ENCODE results near the gene ZDHHC20. TPM values are rescaled to one million over a fixed set of nuclear protein-coding genes. Genes with fewer than 3 reads are reported as not detected.

Gene ZDHHC20
- 115 and 128 TPM in 2 replicates for total RNA-seq (2014; rRNA removed; shearing (Covaris generic))

DNA sequence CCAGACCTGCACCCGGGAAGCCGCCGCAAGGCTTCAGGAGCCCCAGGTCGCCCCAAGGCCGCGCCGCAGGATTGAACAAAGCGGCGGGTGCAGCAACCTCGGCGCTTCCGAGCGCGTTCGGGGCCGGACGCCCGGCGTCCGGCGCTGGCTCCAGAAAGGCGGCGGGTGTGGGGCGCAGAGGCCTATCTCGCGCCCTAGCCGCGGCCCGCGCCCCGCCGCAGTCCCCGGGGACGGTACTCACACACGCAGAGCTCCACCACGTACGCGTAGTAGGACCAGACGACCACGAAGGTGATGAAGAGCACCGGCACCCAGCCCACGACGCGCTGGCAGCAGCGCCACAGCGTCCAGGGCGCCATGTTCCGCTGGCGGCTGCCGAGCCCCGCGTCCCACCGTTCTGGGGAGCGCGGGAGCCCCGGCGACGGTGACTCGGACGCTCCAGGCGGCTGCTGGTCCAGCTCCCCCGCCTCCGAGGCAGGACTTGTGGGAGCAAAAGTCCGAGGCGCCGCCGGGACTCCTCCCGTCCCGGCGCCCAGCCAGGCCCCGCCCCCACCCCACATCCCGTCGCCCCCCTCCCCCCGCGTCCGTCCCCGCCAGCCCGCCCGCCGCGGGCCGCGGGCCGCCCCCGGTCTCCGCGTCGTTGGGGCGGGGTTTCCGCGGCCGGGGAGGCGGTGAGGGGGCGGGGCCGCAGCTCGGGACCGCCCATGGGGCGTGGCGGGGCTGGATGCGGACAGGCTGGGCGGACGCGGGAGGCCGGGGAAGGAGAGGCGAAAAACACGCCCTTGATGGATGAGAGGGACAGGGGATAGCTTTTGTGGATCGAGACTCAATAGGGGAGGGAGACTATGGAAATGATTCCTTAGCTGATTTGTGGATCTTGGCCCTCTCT is at the start of gene ZDHHC20:
Gene ZDHHC20 (minus strand): TSS at position 491 of the 889 bp plus-strand sequence. CDS start 132 bp downstream, at position 359.
- Histone ChIP-seq H3K9me3 (replicated peaks) (no peaks in the 10 kb centered on the region), H3K27me3 (no peaks in the 10 kb centered on the region), H3K4me3 (peak within 1 kb of the TSS; percentile 98), H3K4me1 (peaks cover 11% of the 10 kb centered on the region; the same call in 1 of the 2 replicates), H3K27ac (peak within 1 kb of the TSS; percentile 84), H3K36me3 (no peaks in the 10 kb centered on the region)
- peak; percentile 87 to 90 for DNase-seq

- no peak for DNase-seq
- Histone ChIP-seq H3K36me3 (peaks cover 18% of the 10 kb centered on the region), H3K27me3 (no peaks in the 10 kb centered on the region), H3K4me3 (no peak overlapping the region), H3K27ac (no peak overlapping the region), H3K4me1 (no peaks in the 10 kb centered on the region), H3K9me3 (replicated peaks) (no peaks in the 10 kb centered on the region)
Measured at GRCh38 chr13:21504379-21504778, 45.3 kb upstream of the ZDHHC20 start.

DNA sequence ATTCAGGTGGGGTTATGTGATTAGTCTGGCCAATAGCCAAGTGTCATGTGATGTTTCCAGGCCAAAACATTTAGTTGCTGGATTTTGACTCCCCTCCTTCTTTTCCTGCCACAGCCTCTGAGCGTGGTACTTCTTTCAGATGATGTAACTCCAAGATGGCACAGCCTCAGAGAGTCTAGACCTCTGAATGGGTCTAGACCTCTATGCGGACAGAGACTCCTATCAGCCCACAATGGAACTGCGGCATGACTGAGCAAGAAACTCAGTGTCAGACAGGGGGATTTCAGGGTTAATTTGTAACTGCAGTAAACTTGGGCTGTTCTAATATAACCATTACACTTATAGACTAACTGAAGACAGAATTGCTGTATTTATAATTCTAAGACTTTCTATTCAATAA is 42.6 kb upstream of the ZDHHC20 start:
- H3K4me3 ChIP-seq: no peak overlapping the region
- no peaks in the 10 kb centered on the region for H3K9me3 ChIP-seq (replicated peaks)
- no peaks in the 10 kb centered on the region for H3K4me1 ChIP-seq
- H3K27ac ChIP-seq: no peak overlapping the region
- no peaks in the 10 kb centered on the region for H3K27me3 ChIP-seq
- H3K36me3 ChIP-seq: peaks cover 9% of the 10 kb centered on the region
- DNase-seq: no peak

- Histone ChIP-seq H3K27ac (no peak overlapping the region), H3K36me3 (peaks cover 19% of the 10 kb centered on the region), H3K27me3 (no peaks in the 10 kb centered on the region), H3K4me3 (no peak overlapping the region), H3K9me3 (replicated peaks) (peaks cover 13% of the 10 kb centered on the region), H3K4me1 (no peaks in the 10 kb centered on the region)
- no peak for DNase-seq
Measured at GRCh38 chr13:21486322-21486721, 27.2 kb upstream of the ZDHHC20 start.

DNA sequence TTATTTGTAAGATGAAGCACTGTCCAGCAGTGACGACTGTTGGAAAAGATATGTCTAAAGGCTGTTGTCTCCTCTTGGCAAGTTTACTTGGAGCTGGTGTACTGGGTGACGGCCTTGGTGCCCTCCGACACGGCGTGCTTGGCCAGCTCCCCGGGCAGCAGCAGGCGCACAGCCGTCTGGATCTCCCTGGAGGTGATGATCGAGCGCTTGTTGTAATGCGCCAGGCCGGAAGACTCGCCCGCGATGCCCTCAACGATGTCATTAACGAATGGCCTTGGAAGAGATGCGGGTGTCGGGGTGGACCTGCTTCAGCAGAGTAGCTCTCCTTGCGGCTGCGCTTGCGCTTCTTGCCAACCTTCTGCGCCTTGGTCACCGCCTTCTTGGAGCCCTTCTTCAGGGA is 24.6 kb upstream of the ZDHHC20 start:
- Histone ChIP-seq H3K4me3 (no peak overlapping the region), H3K36me3 (no peaks in the 10 kb centered on the region), H3K27me3 (no peaks in the 10 kb centered on the region), H3K4me1 (no peaks in the 10 kb centered on the region), H3K9me3 (replicated peaks) (peaks cover 5% of the 10 kb centered on the region), H3K27ac (no peak overlapping the region)
- no peak for DNase-seq

- peak in 1 of 2 experiments; percentile 29 for DNase-seq
- no peak overlapping the region for H3K27ac ChIP-seq
- H3K36me3 ChIP-seq: no peaks in the 10 kb centered on the region
- peaks cover 5% of the 10 kb centered on the region for H3K9me3 ChIP-seq (replicated peaks)
- no peaks in the 10 kb centered on the region for H3K27me3 ChIP-seq
- H3K4me1 ChIP-seq: no peaks in the 10 kb centered on the region
- no peak overlapping the region for H3K4me3 ChIP-seq
Measured at GRCh38 chr13:21481359-21481758, 22.3 kb upstream of the ZDHHC20 start.

DNA sequence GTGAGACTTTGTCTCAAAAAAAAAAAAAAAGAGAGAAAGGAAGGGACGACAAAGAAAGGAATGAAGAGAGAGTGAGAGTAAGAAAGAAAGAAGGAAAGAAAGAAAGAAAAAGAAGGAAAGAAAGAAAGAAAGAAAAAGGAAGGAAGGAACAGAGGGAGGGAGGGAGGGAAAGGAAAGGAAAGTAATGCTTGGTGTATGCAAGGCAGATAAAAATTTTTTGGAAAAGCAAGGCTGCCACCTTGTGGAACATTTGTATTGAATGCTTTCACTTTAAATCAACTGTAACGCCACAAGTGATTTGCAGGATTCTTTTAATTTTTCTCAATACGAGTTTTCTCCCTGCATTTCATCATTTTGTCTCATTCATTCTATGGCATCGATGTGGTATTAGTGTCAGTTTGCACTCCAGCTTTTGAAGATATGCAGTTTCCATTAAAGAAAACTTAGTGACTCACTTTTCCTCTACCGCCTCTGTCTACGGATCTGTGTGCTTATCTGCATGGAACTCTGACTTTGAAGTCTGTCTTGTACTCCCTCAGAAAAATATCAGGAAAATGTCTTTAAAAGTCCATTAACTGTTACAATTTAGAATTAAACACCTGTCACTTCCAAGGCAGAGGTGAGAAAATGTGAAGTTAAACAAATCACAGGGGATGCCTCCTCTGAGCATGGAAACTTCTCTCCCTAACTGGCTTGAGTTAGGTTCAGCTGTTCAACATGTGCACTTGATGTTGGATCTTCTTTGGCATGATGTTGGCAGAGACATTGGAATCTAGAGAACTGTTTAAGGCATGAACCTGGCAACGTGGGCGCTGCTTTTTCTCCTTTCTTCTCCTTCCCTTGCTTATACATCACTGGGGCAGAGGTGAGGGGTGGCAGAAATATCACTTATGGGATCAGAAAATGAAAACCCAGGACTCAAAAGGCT is 20.0 kb upstream of the ZDHHC20 start:
- Histone ChIP-seq H3K27ac (no peak overlapping the region), H3K4me3 (no peak overlapping the region; the same call in 1 of the 2 replicates), H3K36me3 (no peaks in the 10 kb centered on the region), H3K27me3 (no peaks in the 10 kb centered on the region), H3K4me1 (no peaks in the 10 kb centered on the region), H3K9me3 (replicated peaks) (no peaks in the 10 kb centered on the region)
- peak; percentile 48 to 86 for DNase-seq

- Histone ChIP-seq H3K27ac (no peak overlapping the region), H3K27me3 (no peaks in the 10 kb centered on the region), H3K9me3 (replicated peaks) (no peaks in the 10 kb centered on the region), H3K4me3 (peak overlapping the region; percentile 55), H3K4me1 (no peaks in the 10 kb centered on the region), H3K36me3 (no peaks in the 10 kb centered on the region)
- DNase-seq: peak; percentile 89 to 93
Measured at GRCh38 chr13:21476893-21477472, 17.9 kb upstream of the ZDHHC20 start.

DNA sequence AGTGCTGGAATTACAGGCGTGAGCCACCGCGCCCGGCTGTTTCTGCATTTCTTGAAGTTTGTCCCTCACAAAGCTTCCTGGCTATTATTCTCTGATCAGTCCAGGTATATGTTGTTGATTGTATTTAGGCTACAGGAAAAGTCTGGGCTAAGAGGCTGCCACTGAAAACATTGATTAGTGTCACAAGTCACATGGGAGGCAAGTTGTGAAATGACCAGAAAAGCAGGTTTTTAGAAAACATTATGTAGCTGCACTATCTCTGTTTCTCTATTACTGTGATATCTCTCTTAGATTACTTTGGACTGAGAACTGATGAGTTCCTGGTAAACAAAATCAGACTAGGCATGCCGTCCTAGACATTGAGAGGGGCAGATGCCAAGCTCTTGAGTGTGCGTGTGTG is 16.0 kb upstream of the ZDHHC20 start:
- Histone ChIP-seq H3K9me3 (replicated peaks) (no peaks in the 10 kb centered on the region), H3K27me3 (no peaks in the 10 kb centered on the region), H3K36me3 (no peaks in the 10 kb centered on the region), H3K4me1 (no peaks in the 10 kb centered on the region), H3K27ac (no peak overlapping the region), H3K4me3 (no peak overlapping the region)
- no peak for DNase-seq

GRCh38 chr13:21470785-21471184 is 11.7 kb upstream of the ZDHHC20 start:
- no peak for DNase-seq
- H3K27ac ChIP-seq: no peak overlapping the region
- H3K4me3 ChIP-seq: no peak overlapping the region
- 0 out of 2 replicates have a peak, but pooled peaks cover 3% of the 10 kb centered on the region for H3K9me3 ChIP-seq (replicated peaks)
- no peaks in the 10 kb centered on the region for H3K4me1 ChIP-seq
- no peaks in the 10 kb centered on the region for H3K36me3 ChIP-seq
- H3K27me3 ChIP-seq: no peaks in the 10 kb centered on the region

DNA sequence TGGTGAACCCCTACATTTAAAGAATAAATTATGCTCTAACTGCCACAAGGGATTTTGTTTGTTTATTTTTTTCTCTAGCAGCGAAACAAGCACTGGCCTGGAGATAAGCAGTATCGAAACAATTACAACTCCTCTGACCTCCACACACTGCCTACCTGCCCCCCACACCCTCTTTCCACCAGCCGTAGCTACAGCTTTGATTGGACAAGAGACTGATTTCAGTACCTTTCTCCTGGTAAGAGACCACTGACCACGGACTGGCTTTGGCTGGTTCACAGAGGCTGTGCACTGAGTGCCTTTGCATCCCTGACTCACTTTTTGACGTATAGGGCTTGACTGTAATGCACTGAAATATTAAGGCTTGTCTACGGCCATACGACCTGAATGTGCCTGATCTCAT is 7.4 kb upstream of the ZDHHC20 start:
- Histone ChIP-seq H3K4me3 (no peak overlapping the region), H3K27me3 (no peaks in the 10 kb centered on the region), H3K4me1 (no peaks in the 10 kb centered on the region), H3K36me3 (no peaks in the 10 kb centered on the region), H3K9me3 (replicated peaks) (0 out of 2 replicates have a peak, but pooled peaks cover 3% of the 10 kb centered on the region), H3K27ac (no peak overlapping the region)
- DNase-seq: peak in 1 of 2 experiments; percentile 9

DNA sequence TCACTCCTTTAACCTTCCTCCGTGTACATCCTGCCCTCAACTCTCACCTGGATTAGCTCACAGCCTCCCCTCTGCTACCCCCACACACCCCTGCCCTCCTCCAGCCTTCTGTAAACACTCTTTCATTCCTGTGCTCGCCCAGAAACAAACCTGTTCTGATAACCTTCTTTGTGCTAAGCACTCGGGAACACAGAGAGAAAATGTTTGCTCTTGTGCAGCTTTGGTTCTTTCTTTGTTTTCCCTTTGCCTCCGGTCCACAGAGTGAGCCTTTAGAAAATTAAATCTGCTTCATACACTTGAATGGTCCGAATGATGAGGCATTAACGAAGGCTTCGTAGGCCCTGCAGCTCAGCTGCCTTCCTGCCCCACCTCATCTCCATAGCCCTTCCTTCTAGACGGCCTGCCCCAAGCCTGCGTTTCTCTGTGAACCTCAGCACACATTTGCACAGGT is 6.6 kb upstream of the ZDHHC20 start:
- Histone ChIP-seq H3K36me3 (no peaks in the 10 kb centered on the region), H3K4me1 (no peaks in the 10 kb centered on the region), H3K27ac (no peak overlapping the region), H3K27me3 (no peaks in the 10 kb centered on the region), H3K4me3 (no peak overlapping the region), H3K9me3 (replicated peaks) (0 out of 2 replicates have a peak, but pooled peaks cover 3% of the 10 kb centered on the region)
- DNase-seq: no peak

DNA sequence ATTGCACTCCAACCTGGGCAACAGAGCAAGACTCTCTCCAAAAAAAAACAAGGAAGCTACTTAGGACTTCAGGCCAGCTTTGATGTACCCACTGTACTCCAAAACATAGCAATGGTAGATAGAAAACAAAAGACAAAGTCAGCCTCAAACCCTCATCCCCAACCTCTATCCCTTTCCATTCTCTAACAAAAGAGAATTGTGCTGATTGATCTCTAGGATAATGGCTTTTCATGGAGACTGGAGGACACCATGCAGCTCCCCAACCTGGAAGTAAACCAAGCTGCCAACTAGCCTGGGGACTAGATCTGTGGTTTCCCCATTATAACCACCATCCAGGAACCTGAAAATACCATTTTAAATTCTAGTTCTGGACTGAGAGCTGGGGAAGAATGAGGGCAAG is 4.3 kb upstream of the ZDHHC20 start:
- Histone ChIP-seq H3K9me3 (replicated peaks) (no peaks in the 10 kb centered on the region), H3K36me3 (no peaks in the 10 kb centered on the region), H3K4me1 (0 out of 2 replicates have a peak, but pooled peaks cover 3% of the 10 kb centered on the region), H3K4me3 (no peak overlapping the region), H3K27me3 (no peaks in the 10 kb centered on the region), H3K27ac (no peak overlapping the region)
- DNase-seq: no peak

GRCh38 chr13:21461131-21461530 is 2.0 kb upstream of the ZDHHC20 start:
- H3K4me1 ChIP-seq: peaks cover 11% of the 10 kb centered on the region; the same call in 1 of the 2 replicates
- H3K27me3 ChIP-seq: no peaks in the 10 kb centered on the region
- H3K27ac ChIP-seq: no peak overlapping the region
- H3K9me3 ChIP-seq (replicated peaks): no peaks in the 10 kb centered on the region
- no peak overlapping the region for H3K4me3 ChIP-seq
- H3K36me3 ChIP-seq: no peaks in the 10 kb centered on the region
- DNase-seq: no peak

Data from SJCRH30 (cell line).